DND-41 (cell line): ENCODE data around the gene C1QTNF2.

ENCODE experiments used
- ATAC-seq: fragments of 200-7000 bp; cut with Tn5 transposase; 3 replicates; pipeline ENCODE4 v1.9.1; 2021; ENCODE audit warnings: low read depth; ENCODE audit not compliant: insufficient read depth
- DNase-seq: peaks from one replicate; pipeline ENCODE4 v3.0.0-alpha.2; 2020
- H2AFZ ChIP-seq: 2 replicates; pipeline ENCODE4 v1.6.0; 2012; ENCODE audit warnings: low read depth, low read length
- H3K27ac ChIP-seq: 2 replicates; pipeline ENCODE4 v1.5.1; 2012; ENCODE audit warnings: low read length, inconsistent platforms
- H3K27me3 ChIP-seq: fragments of 200-600 bp; sonication (generic); 2 replicates; pipeline ENCODE4 v1.6.0; 2012; ENCODE audit warnings: low read length, mild to moderate bottlenecking, inconsistent platforms; ENCODE audit not compliant: insufficient read depth, poor library complexity
- H3K36me3 ChIP-seq: 2 replicates; pipeline ENCODE4 v1.5.1; 2012; ENCODE audit warnings: low read length, inconsistent platforms; ENCODE audit not compliant: insufficient read depth
- H3K4me1 ChIP-seq: 2 replicates; pipeline ENCODE4 v1.5.1; 2012; ENCODE audit warnings: mild to moderate bottlenecking, low read length; ENCODE audit not compliant: insufficient read depth
- H3K4me2 ChIP-seq: 2 replicates; pipeline ENCODE4 v1.6.0; 2012; ENCODE audit warnings: mild to moderate bottlenecking, moderate library complexity, low read length, inconsistent platforms; ENCODE audit not compliant: insufficient read depth
- H3K4me3 ChIP-seq, 2 experiments: fragments of 200-600 bp in 1 of 2; shearing (Covaris generic) in 1 of 2; 2 replicates each; pipeline ENCODE4 v1.5.1; 2012 to 2016; ENCODE audit warnings: inconsistent platforms in 2 of 2, low read length in 2 of 2, mild to moderate bottlenecking in 2 of 2, low read depth in 1 of 2, moderate library complexity in 1 of 2
- H3K79me2 ChIP-seq: 2 replicates; pipeline ENCODE4 v1.6.0; 2012; ENCODE audit warnings: low read length, inconsistent platforms; ENCODE audit not compliant: insufficient read depth
- H3K9ac ChIP-seq: 2 replicates; pipeline ENCODE4 v1.6.0; 2012; ENCODE audit warnings: low read depth, mild to moderate bottlenecking, inconsistent platforms, low read length, moderate library complexity
- H3K9me3 ChIP-seq: 2 replicates; pipeline ENCODE4 v1.5.1; 2012; ENCODE audit warnings: low read length, moderate library complexity, mild to moderate bottlenecking, inconsistent platforms; ENCODE audit not compliant: insufficient read depth, severe bottlenecking
- H4K20me1 ChIP-seq: 2 replicates; pipeline ENCODE4 v1.6.0; 2012; ENCODE audit warnings: low read length; ENCODE audit not compliant: insufficient read depth
- EZH2 ChIP-seq: IDR thresholded peaks from 3 replicates; pipeline ENCODE4 v1.6.1; 2012; ENCODE audit warnings: borderline replicate concordance, low read depth, mild to moderate bottlenecking, moderate library complexity, low read length, inconsistent platforms; ENCODE audit not compliant: severe bottlenecking
- TF ChIP-seq, protein P1 (sequence below): IDR thresholded peaks from 2 replicates; pipeline ENCODE4 v1.5.1; 2012; ENCODE audit warnings: borderline replicate concordance, low read length, moderate library complexity, mild to moderate bottlenecking; ENCODE audit not compliant: poor library complexity, severe bottlenecking; ENCODE audit errors: extremely low read depth

C1QTNF2 gene

GRCh38 chr5:160333721-160334120, 36.7 kb downstream of the C1QTNF2 start:
- Histone ChIP-seq H3K9ac (no peak overlapping the region), H3K9me3 (no peaks in the 10 kb centered on the region), H3K27me3 (no peaks in the 10 kb centered on the region), H3K36me3 (no peaks in the 10 kb centered on the region), H2AFZ (no peak overlapping the region), H3K4me2 (no peak overlapping the region), H4K20me1 (no peaks in the 10 kb centered on the region), H3K4me3 (no peak overlapping the region), H3K27ac (no peak overlapping the region), H3K79me2 (no peaks in the 10 kb centered on the region), H3K4me1 (no peaks in the 10 kb centered on the region)
- DNase-seq (no peak), ATAC-seq (no peak)
- TF ChIP-seq EZH2: no peak
- TF ChIP-seq, protein P1, sequence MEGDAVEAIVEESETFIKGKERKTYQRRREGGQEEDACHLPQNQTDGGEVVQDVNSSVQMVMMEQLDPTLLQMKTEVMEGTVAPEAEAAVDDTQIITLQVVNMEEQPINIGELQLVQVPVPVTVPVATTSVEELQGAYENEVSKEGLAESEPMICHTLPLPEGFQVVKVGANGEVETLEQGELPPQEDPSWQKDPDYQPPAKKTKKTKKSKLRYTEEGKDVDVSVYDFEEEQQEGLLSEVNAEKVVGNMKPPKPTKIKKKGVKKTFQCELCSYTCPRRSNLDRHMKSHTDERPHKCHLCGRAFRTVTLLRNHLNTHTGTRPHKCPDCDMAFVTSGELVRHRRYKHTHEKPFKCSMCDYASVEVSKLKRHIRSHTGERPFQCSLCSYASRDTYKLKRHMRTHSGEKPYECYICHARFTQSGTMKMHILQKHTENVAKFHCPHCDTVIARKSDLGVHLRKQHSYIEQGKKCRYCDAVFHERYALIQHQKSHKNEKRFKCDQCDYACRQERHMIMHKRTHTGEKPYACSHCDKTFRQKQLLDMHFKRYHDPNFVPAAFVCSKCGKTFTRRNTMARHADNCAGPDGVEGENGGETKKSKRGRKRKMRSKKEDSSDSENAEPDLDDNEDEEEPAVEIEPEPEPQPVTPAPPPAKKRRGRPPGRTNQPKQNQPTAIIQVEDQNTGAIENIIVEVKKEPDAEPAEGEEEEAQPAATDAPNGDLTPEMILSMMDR: no peak

DNA sequence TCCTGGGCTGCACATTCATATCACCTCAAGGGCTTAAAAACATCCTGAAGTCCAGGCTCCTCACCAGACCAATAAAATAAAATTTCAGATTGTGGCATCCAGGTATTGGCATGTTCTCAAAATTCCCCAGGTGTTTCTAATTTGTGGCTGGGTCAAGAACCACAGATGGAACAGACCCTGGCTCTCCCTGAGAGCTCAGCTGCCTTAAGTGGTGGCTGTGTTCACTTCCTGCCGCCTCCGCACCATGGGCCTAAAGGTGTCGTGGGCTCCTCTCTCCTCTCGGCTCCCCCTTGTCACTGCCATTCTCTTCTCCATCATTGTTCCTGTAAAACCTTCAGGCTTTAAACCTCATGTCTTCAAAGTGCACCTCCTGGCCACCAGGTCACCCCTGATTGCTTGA, 40.2 kb downstream of the C1QTNF2 start:
- DNase-seq: no peak
- no peak overlapping the region for H3K27ac ChIP-seq
- H2AFZ ChIP-seq: no peak overlapping the region
- no peaks in the 10 kb centered on the region for H3K27me3 ChIP-seq
- no peaks in the 10 kb centered on the region for H3K9me3 ChIP-seq
- no peaks in the 10 kb centered on the region for H3K36me3 ChIP-seq
- no peaks in the 10 kb centered on the region for H4K20me1 ChIP-seq
- no peak overlapping the region for H3K4me2 ChIP-seq
- H3K9ac ChIP-seq: no peak overlapping the region
- peak; percentile 42; the same call in 1 of the 3 replicates for ATAC-seq
- no peaks in the 10 kb centered on the region for H3K79me2 ChIP-seq
- TF ChIP-seq, protein P1: no peak
- TF ChIP-seq EZH2: no peak
- no peak overlapping the region for H3K4me3 ChIP-seq
- H3K4me1 ChIP-seq: no peaks in the 10 kb centered on the region

- H3K27ac ChIP-seq: no peak overlapping the region
- H3K79me2 ChIP-seq: no peaks in the 10 kb centered on the region
- H4K20me1 ChIP-seq: no peaks in the 10 kb centered on the region
- ATAC-seq (no peak), DNase-seq (no peak)
- no peaks in the 10 kb centered on the region for H3K4me1 ChIP-seq
- H2AFZ ChIP-seq: no peak overlapping the region
- no peaks in the 10 kb centered on the region for H3K9me3 ChIP-seq
- H3K4me3 ChIP-seq: no peak overlapping the region
- TF ChIP-seq EZH2: no peak
- TF ChIP-seq, protein P1: no peak
- H3K9ac ChIP-seq: no peak overlapping the region
- no peaks in the 10 kb centered on the region for H3K36me3 ChIP-seq
- H3K4me2 ChIP-seq: no peak overlapping the region
- peaks cover 4% of the 10 kb centered on the region for H3K27me3 ChIP-seq
Measured at GRCh38 chr5:160327818-160328217, 42.6 kb downstream of the C1QTNF2 start.

DNA sequence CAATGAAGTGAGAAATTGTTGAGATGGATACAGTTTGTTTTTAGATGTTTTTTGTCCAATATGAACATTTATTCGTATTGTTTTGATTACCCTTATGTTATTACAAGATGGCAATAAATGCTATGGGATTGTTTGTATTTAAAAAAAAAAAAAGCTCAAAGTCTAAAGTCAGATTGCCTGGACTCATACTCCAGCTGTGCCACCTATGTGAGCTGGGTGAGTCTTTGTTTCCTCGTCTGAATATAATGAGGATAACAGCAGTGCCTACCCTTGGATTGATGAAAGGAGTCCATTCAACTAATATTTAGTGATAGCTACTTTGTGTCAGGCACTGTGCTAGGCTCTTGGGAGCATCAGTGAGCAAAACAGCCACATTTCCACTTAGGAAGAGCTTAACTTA, 43.4 kb downstream of the C1QTNF2 start:
- Histone ChIP-seq H3K79me2 (no peaks in the 10 kb centered on the region), H3K4me1 (no peaks in the 10 kb centered on the region), H3K27me3 (peaks cover 4% of the 10 kb centered on the region), H3K36me3 (no peaks in the 10 kb centered on the region), H3K9me3 (no peaks in the 10 kb centered on the region), H2AFZ (no peak overlapping the region), H4K20me1 (no peaks in the 10 kb centered on the region), H3K4me2 (no peak overlapping the region), H3K4me3 (no peak overlapping the region), H3K9ac (no peak overlapping the region), H3K27ac (no peak overlapping the region)
- ATAC-seq: no peak
- TF ChIP-seq EZH2: no peak
- TF ChIP-seq, protein P1: no peak
- DNase-seq: no peak
